Chondrocyte (in vitro differentiated cells): ENCODE data around the gene R3HCC1L. TPM values are rescaled to one million over a fixed set of nuclear protein-coding genes. Genes with fewer than 3 reads are reported as not detected.

ENCODE experiments used
- DNase-seq: peaks from one replicate; pipeline ENCODE4 v3.0.0; 2021; ENCODE audit warnings: mixed read lengths, low spot score
- H3K27ac Mint-ChIP-seq: one replicate; pipeline ENCODE4 v1.8.0; 2021; ENCODE audit warnings: mild to moderate bottlenecking, moderate library complexity, mixed read lengths; ENCODE audit not compliant: unreplicated experiment
- H3K27me3 Mint-ChIP-seq: 2 replicates; pipeline ENCODE4 v1.8.0; 2021; ENCODE audit warnings: low read depth, mixed read lengths
- H3K36me3 Mint-ChIP-seq: 2 replicates; pipeline ENCODE4 v1.8.0; 2021; ENCODE audit warnings: low read depth, mixed read lengths
- H3K4me1 Mint-ChIP-seq: 2 replicates; pipeline ENCODE4 v1.8.0; 2021; ENCODE audit warnings: low read depth, mild to moderate bottlenecking, mixed read lengths
- H3K4me3 Mint-ChIP-seq: one replicate; pipeline ENCODE4 v1.8.0; 2021; ENCODE audit warnings: mild to moderate bottlenecking, moderate library complexity, mixed read lengths; ENCODE audit not compliant: unreplicated experiment
- H3K9me3 Mint-ChIP-seq: 2 replicates; pipeline ENCODE4 v1.8.0; 2021; ENCODE audit warnings: low read depth, mixed read lengths
- total RNA-seq: library from RNA; stranded (reverse); gene quantifications from 3 replicates; pipeline ENCODE4 v1.2.1, GENCODE V29; 2021
- TF ChIP-seq, protein P1 (sequence below): fragments of 200-600 bp; sonication (generic); IDR thresholded peaks from 2 replicates; pipeline ENCODE4 v1.5.0; 2021; ENCODE audit warnings: antibody characterized with exemption, mild to moderate bottlenecking, moderate library complexity

R3HCC1L gene
- total RNA-seq, 1 donor from 2014 or later: 9.1 TPM

DNA sequence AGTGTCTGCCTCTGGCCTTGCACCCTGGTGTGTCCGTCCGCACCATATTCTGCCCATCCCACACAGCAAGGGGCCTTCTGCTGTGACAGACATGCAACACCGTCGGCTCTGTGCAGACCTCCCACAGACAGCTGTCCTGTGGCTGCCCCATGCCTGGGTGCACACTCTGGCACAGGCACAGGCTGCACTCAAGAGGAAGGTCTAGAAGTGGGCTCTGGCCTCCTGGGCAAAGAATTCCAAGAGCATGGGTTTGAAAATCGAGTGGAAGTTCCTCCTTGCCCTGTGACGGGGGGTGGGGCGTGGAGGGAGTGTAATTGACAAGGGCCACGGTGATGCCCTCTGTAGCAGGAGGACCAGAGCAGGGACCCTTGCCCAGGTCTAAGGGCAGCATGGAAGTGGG, 137.8 kb downstream of the R3HCC1L start:
- no peaks in the 10 kb centered on the region for H3K9me3 Mint-ChIP-seq
- no peak overlapping the region for H3K4me3 Mint-ChIP-seq
- DNase-seq: no peak
- peaks cover 33% of the 10 kb centered on the region for H3K4me1 Mint-ChIP-seq
- TF ChIP-seq, protein P1, sequence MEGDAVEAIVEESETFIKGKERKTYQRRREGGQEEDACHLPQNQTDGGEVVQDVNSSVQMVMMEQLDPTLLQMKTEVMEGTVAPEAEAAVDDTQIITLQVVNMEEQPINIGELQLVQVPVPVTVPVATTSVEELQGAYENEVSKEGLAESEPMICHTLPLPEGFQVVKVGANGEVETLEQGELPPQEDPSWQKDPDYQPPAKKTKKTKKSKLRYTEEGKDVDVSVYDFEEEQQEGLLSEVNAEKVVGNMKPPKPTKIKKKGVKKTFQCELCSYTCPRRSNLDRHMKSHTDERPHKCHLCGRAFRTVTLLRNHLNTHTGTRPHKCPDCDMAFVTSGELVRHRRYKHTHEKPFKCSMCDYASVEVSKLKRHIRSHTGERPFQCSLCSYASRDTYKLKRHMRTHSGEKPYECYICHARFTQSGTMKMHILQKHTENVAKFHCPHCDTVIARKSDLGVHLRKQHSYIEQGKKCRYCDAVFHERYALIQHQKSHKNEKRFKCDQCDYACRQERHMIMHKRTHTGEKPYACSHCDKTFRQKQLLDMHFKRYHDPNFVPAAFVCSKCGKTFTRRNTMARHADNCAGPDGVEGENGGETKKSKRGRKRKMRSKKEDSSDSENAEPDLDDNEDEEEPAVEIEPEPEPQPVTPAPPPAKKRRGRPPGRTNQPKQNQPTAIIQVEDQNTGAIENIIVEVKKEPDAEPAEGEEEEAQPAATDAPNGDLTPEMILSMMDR: no peak
- no peak overlapping the region for H3K27ac Mint-ChIP-seq
- peaks cover 15% of the 10 kb centered on the region for H3K27me3 Mint-ChIP-seq
- no peaks in the 10 kb centered on the region for H3K36me3 Mint-ChIP-seq

DNA sequence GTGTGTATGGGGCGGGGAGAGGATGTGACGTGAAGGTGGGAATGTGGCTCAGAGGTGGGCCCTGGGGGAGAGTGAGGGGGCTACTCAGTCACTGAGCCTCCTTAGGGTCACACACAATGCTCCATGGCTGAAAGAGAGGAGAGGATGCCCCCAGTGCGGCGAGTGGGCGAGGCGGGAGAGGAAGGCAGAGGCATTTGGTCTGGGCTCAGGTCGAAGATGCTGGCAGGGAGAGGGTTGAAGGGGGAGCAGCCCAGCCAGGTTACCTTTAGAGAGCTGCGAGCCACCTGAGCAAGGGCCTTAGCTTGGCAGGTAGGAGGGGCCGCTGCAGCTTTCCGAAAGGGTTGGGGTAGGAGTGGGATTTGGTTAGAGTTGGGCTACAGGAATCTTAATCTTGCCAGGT, 138.2 kb downstream of the R3HCC1L start:
- H3K9me3 Mint-ChIP-seq: no peaks in the 10 kb centered on the region
- no peak overlapping the region for H3K27ac Mint-ChIP-seq
- peaks cover 15% of the 10 kb centered on the region for H3K27me3 Mint-ChIP-seq
- peaks cover 33% of the 10 kb centered on the region for H3K4me1 Mint-ChIP-seq
- H3K36me3 Mint-ChIP-seq: no peaks in the 10 kb centered on the region
- no peak overlapping the region for H3K4me3 Mint-ChIP-seq
- TF ChIP-seq, protein P1: no peak
- no peak for DNase-seq

DNA sequence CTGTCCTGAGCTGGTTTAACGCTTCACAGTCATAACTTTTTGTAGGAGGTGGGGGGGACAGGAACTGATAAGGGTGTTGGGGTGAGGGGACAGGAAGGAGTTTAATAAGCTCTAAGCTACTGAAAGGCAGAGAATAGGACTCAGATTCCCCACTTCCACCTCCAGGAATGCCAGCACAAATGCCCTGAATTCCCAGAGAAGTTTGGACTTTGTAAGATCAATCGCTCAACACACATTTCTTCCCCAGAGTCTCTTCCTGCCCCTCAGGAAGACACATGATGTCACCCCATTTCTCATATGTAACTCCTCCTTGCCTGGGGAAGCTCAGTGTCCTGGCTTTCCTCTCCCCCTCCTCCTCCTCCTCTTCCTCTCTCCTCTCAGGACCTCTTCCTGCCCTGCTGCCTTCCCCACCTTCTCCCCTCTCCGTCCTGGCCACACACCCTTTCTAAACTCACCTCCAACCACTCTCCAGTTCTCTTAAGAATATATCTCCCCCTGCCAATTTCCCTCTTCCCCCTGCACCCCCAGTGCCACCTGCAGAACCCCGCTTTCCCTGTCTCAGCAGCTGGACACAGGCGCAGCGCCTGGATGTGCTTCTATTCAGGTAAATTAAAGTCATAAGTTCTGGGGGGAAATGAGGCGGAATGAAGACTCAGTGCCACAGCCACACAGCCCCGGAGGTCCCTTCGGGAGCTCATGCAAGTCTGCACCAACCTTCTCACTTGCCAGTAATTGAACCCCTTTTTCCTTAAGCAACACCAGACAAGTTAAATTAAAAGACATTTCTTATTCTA, 138.8 kb downstream of the R3HCC1L start:
- DNase-seq: no peak
- no peak overlapping the region for H3K27ac Mint-ChIP-seq
- H3K36me3 Mint-ChIP-seq: no peaks in the 10 kb centered on the region
- H3K9me3 Mint-ChIP-seq: no peaks in the 10 kb centered on the region
- H3K27me3 Mint-ChIP-seq: peaks cover 15% of the 10 kb centered on the region
- H3K4me3 Mint-ChIP-seq: no peak overlapping the region
- TF ChIP-seq, protein P1: no peak
- peaks cover 30% of the 10 kb centered on the region for H3K4me1 Mint-ChIP-seq

DNA sequence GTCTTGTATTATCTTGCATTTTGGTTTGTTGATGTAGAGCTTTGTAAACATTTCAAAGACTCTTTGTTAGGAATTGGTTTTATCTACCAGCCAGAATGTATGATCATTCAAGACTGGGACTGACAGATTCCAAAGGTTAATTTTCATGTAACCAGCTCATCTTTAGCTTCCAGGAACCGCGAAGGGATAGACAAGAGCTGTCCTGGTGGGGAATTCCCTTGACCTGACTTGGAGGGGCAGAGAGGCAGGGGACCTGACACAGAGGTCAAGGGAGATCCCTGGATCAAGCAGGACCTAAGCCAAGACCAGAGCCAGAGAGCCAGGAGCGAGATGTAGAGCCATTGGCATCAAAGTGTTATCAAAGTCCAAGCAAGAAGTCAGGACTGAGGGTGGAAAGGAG, 140.1 kb downstream of the R3HCC1L start:
- no peaks in the 10 kb centered on the region for H3K36me3 Mint-ChIP-seq
- no peak overlapping the region for H3K27ac Mint-ChIP-seq
- TF ChIP-seq, protein P1: no peak
- DNase-seq: no peak
- H3K9me3 Mint-ChIP-seq: peaks cover 3% of the 10 kb centered on the region
- peaks cover 17% of the 10 kb centered on the region for H3K4me1 Mint-ChIP-seq
- peaks cover 21% of the 10 kb centered on the region for H3K27me3 Mint-ChIP-seq
- no peak overlapping the region for H3K4me3 Mint-ChIP-seq

DNA sequence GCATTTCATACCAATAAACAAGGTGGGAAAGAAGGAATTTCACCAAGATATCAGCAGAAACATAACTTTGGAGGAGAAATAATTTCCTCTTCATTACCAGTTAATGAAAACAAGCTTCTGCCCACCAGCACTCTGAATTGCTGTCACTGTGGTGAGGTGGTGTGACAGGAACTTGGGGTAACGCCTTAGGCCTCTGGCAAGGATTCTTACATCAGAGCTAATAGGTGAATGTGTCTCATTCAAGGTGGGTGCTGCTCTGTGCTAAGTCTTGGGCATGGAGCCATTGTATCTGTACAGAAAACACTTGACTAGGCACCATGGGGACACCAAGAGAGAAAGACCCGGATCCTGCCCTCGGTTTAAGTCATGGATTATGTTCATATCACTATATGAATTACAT, 141.9 kb downstream of the R3HCC1L start:
- TF ChIP-seq, protein P1: no peak
- no peaks in the 10 kb centered on the region for H3K36me3 Mint-ChIP-seq
- peaks cover 35% of the 10 kb centered on the region for H3K27me3 Mint-ChIP-seq
- no peak overlapping the region for H3K4me3 Mint-ChIP-seq
- peaks cover 13% of the 10 kb centered on the region for H3K9me3 Mint-ChIP-seq
- peaks cover 7% of the 10 kb centered on the region for H3K4me1 Mint-ChIP-seq
- DNase-seq: no peak
- H3K27ac Mint-ChIP-seq: no peak overlapping the region
